HL-60 (cell line): ENCODE measurements around the gene ARMC2.

ENCODE experiments used
- SPI1 ChIP-seq: IDR thresholded peaks from 2 replicates; pipeline ENCODE4 v1.6.1; 2012; ENCODE audit warnings: low read depth, mild to moderate bottlenecking, borderline replicate concordance
- TF ChIP-seq, protein P1 (sequence below): IDR thresholded peaks from one replicate; pipeline ENCODE4 v1.5.1; 2011; ENCODE audit warnings: low read length, control low read depth, inconsistent platforms; ENCODE audit not compliant: insufficient read depth

GRCh38 chr6:108803982-108804490 lies 44.2 kb upstream of the ARMC2 start:
- TF ChIP-seq, protein P1, sequence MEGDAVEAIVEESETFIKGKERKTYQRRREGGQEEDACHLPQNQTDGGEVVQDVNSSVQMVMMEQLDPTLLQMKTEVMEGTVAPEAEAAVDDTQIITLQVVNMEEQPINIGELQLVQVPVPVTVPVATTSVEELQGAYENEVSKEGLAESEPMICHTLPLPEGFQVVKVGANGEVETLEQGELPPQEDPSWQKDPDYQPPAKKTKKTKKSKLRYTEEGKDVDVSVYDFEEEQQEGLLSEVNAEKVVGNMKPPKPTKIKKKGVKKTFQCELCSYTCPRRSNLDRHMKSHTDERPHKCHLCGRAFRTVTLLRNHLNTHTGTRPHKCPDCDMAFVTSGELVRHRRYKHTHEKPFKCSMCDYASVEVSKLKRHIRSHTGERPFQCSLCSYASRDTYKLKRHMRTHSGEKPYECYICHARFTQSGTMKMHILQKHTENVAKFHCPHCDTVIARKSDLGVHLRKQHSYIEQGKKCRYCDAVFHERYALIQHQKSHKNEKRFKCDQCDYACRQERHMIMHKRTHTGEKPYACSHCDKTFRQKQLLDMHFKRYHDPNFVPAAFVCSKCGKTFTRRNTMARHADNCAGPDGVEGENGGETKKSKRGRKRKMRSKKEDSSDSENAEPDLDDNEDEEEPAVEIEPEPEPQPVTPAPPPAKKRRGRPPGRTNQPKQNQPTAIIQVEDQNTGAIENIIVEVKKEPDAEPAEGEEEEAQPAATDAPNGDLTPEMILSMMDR, result no peak
- no peak for TF ChIP-seq SPI1
